A549 (cell line): ENCODE measurements around the gene INTS14. TPM values are rescaled to one million over a fixed set of nuclear protein-coding genes. Genes with fewer than 3 reads are reported as not detected.

ENCODE experiments used
- ATAC-seq, 2 experiments: fragments of 200-7000 bp in 1 of 2; fragments of >200 bp in 1 of 2; cut with Nextera tagmentation in 1 of 2; cut with Tn5 transposase in 1 of 2; 3 replicates each; pipeline versions ENCODE4 v1.8.0 to v1.9.1; 2018 to 2020; ENCODE audit warnings: mild to moderate bottlenecking in 1 of 2, moderate library complexity in 1 of 2
- CTCF ChIA-PET: fragments of 300-600 bp; sonication (Branson Sonifier 250); formaldehyde crosslinking; extraction: SDS; loops from one replicate; lab custom pipeline; 2021; ENCODE audit warnings: antibody characterized with exemption, inconsistent platforms; lab: Yijun Ruan, JAX
- POLR2A ChIA-PET: fragments of 350-600 bp; formaldehyde crosslinking; extraction: SDS; loops from one replicate; lab custom pipeline; 2021; ENCODE audit warnings: antibody characterized with exemption, inconsistent platforms; lab: Yijun Ruan, JAX
- DNase-seq, 2 experiments: peaks; one replicate each; pipeline versions ENCODE4 v3.0.0 to v3.0.0-alpha.2; 2011 to 2016; ENCODE audit warnings: low read depth in 1 of 2, low spot score in 1 of 2
- FAIRE-seq: peaks from 2 replicates; lab custom pipeline; 2011; peaks lifted over from hg19 to GRCh38; lab: Jason Lieb, UNC
- H3K27ac ChIP-seq, 2 experiments: fragments of >200 bp; sonication (Bioruptor Twin); formaldehyde crosslinking; 3 replicates each; pipeline ENCODE4 v1.5.1; 2016 to 2017
- H3K4me1 ChIP-seq: fragments of >200 bp; sonication (Bioruptor Twin); formaldehyde crosslinking; 3 replicates; pipeline ENCODE4 v1.6.1; 2016
- H3K4me2 ChIP-seq: fragments of >200 bp; sonication (Bioruptor Twin); formaldehyde crosslinking; 3 replicates; pipeline ENCODE4 v1.6.1; 2016
- H3K4me3 ChIP-seq: fragments of >200 bp; sonication (Bioruptor Twin); formaldehyde crosslinking; 3 replicates; pipeline ENCODE4 v1.5.1; 2016
- H3K9me3 ChIP-seq: fragments of >200 bp; sonication (Bioruptor Twin); formaldehyde crosslinking; 3 replicates; pipeline ENCODE4 v1.6.1; 2016
- EHF ChIP-seq: fragments of 250-450 bp; sonication (Bioruptor Pico); IDR thresholded peaks from 2 replicates; pipeline ENCODE4 v1.5.0; 2020; ENCODE audit warnings: mild to moderate bottlenecking
- EHMT2 ChIP-seq: fragments of 200-600 bp; sonication (generic); IDR thresholded peaks from 2 replicates; pipeline ENCODE4 v1.6.1; 2016; ENCODE audit warnings: antibody characterized with exemption, low read depth, mild to moderate bottlenecking, moderate library complexity
- EP300 ChIP-seq, 2 experiments: fragments of >200 bp; sonication (Bioruptor Twin); formaldehyde crosslinking; IDR thresholded peaks; 2 replicates in 1 of 2; 3 replicates in 1 of 2; pipeline ENCODE4 v1.6.1; 2016 to 2017
- ESRRA ChIP-seq: fragments of 150-350 bp; IDR thresholded peaks from 2 replicates; pipeline ENCODE4 v1.6.1; 2014; ENCODE audit warnings: mild to moderate bottlenecking, low read length, borderline replicate concordance
- FOSB ChIP-seq: fragments of 250-450 bp; sonication (Bioruptor Pico); IDR thresholded peaks from 2 replicates; pipeline ENCODE4 v1.5.0; 2020; ENCODE audit warnings: mild to moderate bottlenecking, moderate library complexity
- GATA3 ChIP-seq: IDR thresholded peaks from 2 replicates; pipeline ENCODE4 v1.6.1; 2012; ENCODE audit warnings: borderline replicate concordance
- HDAC2 ChIP-seq: fragments of 200-600 bp; sonication (generic); IDR thresholded peaks from 2 replicates; pipeline ENCODE4 v1.6.1; 2016
- HOXA7 ChIP-seq: fragments of 250-450 bp; sonication (Bioruptor Pico); IDR thresholded peaks from 2 replicates; pipeline ENCODE4 v1.5.0; 2020; ENCODE audit warnings: mild to moderate bottlenecking, moderate library complexity
- HOXB5 ChIP-seq: fragments of 250-450 bp; sonication (Bioruptor Pico); IDR thresholded peaks from 2 replicates; pipeline ENCODE4 v1.5.0; 2020; ENCODE audit warnings: mild to moderate bottlenecking, moderate library complexity
- JUNB ChIP-seq: fragments of >200 bp; sonication (Bioruptor Twin); formaldehyde crosslinking; IDR thresholded peaks from 2 replicates; pipeline ENCODE4 v1.6.1; 2016
- MAFK ChIP-seq: fragments of 450-650 bp; IDR thresholded peaks from 2 replicates; pipeline ENCODE4 v1.6.1; 2014; ENCODE audit not compliant: partially characterized antibody
- MYC ChIP-seq: IDR thresholded peaks from 2 replicates; pipeline ENCODE4 v1.6.1; 2012; ENCODE audit warnings: mild to moderate bottlenecking, inconsistent platforms, low read length, improper control_type of control experiment, borderline replicate concordance
- PHF8 ChIP-seq: fragments of 200-600 bp; sonication (generic); IDR thresholded peaks from 2 replicates; pipeline ENCODE4 v1.6.1; 2016; ENCODE audit warnings: low read depth, mild to moderate bottlenecking, antibody characterized with exemption, moderate library complexity, borderline replicate concordance
- POLR2AphosphoS2 ChIP-seq: conservative IDR thresholded peaks from 2 replicates; pipeline ENCODE4 v1.6.1; 2012; ENCODE audit warnings: low read length, improper control_type of control experiment, inconsistent platforms
- RAD21 ChIP-seq, 2 experiments: fragments of >200 bp in 1 of 2; sonication (Bioruptor Twin) in 1 of 2; formaldehyde crosslinking in 1 of 2; IDR thresholded peaks in 1 of 2; conservative IDR thresholded peaks in 1 of 2; 2 replicates in 1 of 2; 3 replicates in 1 of 2; pipeline ENCODE4 v1.6.1; 2012 to 2018; ENCODE audit warnings: inconsistent platforms in 1 of 2
- RFX5 ChIP-seq: fragments of 450-650 bp; IDR thresholded peaks from 2 replicates; pipeline ENCODE4 v1.7.1; 2014; ENCODE audit warnings: antibody characterized with exemption, mild to moderate bottlenecking, moderate library complexity
- SREBF2 ChIP-seq: fragments of 450-650 bp; IDR thresholded peaks from 2 replicates; pipeline ENCODE4 v1.6.1; 2014; ENCODE audit warnings: mild to moderate bottlenecking, moderate library complexity
- ZFP36 ChIP-seq: fragments of 450-650 bp; IDR thresholded peaks from 2 replicates; pipeline ENCODE4 v1.6.1; 2014; ENCODE audit warnings: borderline replicate concordance; ENCODE audit not compliant: partially characterized antibody
- ZSCAN20 ChIP-seq: fragments of 250-450 bp; sonication (Bioruptor Pico); IDR thresholded peaks from 2 replicates; pipeline ENCODE4 v1.8.0; 2022; ENCODE audit warnings: mild to moderate bottlenecking, moderate library complexity
- WGBS: methylation state at CpG from one replicate; pipeline ENCODE4 v1.1.6; 2017; ENCODE audit errors: missing lambda C conversion rate; 5-methylcytosine and 5-hydroxymethylcytosine counted together
- polyA plus RNA-seq, 4 experiments: library from polyadenylated mRNA; depleted of rRNA in 3 of 4; stranded (reverse); fragments of >200 nt; fragmentation: RNase III in 1 of 4; extraction: RNeasy Plus Mini Kit Qiagen cat#74134 plus additional on column Dnase treatment in 1 of 4; gene quantifications; 2 replicates in 3 of 4; 3 replicates in 1 of 4; pipeline ENCODE4 v1.2.3, GENCODE V29; 2011 to 2017
- TF ChIP-seq, protein P1 (sequence below): fragments of >200 bp; sonication (Bioruptor Twin); formaldehyde crosslinking; IDR thresholded peaks from 3 replicates; pipeline ENCODE4 v1.6.1; 2016
- TF ChIP-seq, protein P2 (sequence below): IDR thresholded peaks from 2 replicates; pipeline ENCODE4 v1.6.1; 2012
- TF ChIP-seq, protein P3 (sequence below): fragments of 250-450 bp; sonication (Bioruptor Pico); IDR thresholded peaks from 2 replicates; pipeline ENCODE4 v1.5.0; 2020; ENCODE audit warnings: low read depth, mild to moderate bottlenecking, moderate library complexity
- TF ChIP-seq, protein P4 (sequence below): fragments of 150-350 bp; IDR thresholded peaks from 2 replicates; pipeline ENCODE4 v1.6.1; 2014; ENCODE audit warnings: low read depth, mild to moderate bottlenecking, low read length

The INTS14 gene
- polyA plus RNA-seq, 2 of the 4 experiments (the other 2 are of a cell fraction): 38.1 to 82.1 TPM

DNA sequence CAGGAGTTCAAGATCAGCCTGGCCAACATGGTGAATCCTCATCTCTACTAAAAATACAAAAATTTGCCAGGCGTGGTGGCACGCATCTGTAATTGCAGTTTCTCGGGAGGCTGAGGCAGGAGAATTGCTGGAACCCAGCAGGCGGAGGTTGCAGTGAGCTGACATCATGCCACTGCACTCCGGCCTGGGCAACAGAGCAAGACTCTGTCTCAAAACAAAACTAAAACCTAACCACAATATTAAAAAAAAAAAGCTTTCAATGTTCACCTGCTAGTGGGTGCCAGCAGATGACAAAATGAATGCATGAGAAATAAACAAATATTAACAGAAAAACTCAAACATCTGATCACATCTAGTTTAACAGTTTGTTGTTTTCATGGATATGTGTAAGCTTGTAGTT lies 19.8 kb upstream of the INTS14 start:
- no peak for TF ChIP-seq EHMT2
- TF ChIP-seq, protein P1, sequence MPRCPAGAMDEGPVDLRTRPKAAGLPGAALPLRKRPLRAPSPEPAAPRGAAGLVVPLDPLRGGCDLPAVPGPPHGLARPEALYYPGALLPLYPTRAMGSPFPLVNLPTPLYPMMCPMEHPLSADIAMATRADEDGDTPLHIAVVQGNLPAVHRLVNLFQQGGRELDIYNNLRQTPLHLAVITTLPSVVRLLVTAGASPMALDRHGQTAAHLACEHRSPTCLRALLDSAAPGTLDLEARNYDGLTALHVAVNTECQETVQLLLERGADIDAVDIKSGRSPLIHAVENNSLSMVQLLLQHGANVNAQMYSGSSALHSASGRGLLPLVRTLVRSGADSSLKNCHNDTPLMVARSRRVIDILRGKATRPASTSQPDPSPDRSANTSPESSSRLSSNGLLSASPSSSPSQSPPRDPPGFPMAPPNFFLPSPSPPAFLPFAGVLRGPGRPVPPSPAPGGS: no peak
- no peak for TF ChIP-seq POLR2AphosphoS2
- no peak for TF ChIP-seq PHF8
- no peak for TF ChIP-seq HDAC2
- TF ChIP-seq ZFP36: no peak
- TF ChIP-seq RAD21 (conservative IDR thresholded peaks at IDR 0.05 in 1 of 2, IDR thresholded peaks at IDR 0.05 in 1 of 2): no peak
- TF ChIP-seq RFX5: no peak
- TF ChIP-seq MYC: no peak
- no peak for TF ChIP-seq JUNB
- TF ChIP-seq EP300 (IDR thresholded peaks at IDR 0.05): no peak
- TF ChIP-seq HOXA7 (CRISPR knock-in tag): no peak
- TF ChIP-seq, all 56 proteins: peak for 0
- CTCF ChIA-PET: interaction anchor here (0.9 to 3.2 kb wide), 6 partner anchors 10 to 220 kb away, joined by 3 to 14 read pairs (median 3); partner anchors contain the start of gene INTS14
- Histone ChIP-seq H3K9me3 (no peaks in the 10 kb centered on the region), H3K4me3 (no peak overlapping the region), H3K4me2 (no peak overlapping the region), H3K27ac (no peak overlapping the region), H3K4me1 (peaks cover 12% of the 10 kb centered on the region)
- ATAC-seq: no peak
- FAIRE-seq: no peak
- POLR2A ChIA-PET: interaction anchor here (1.1 kb wide), 1 partner anchor 20 kb away, joined by 3 read pairs; the partner anchor contains the start of gene INTS14
- 93% methylated on average over 5 of the region's 5 CpGs for WGBS
- DNase-seq: no peak

DNA sequence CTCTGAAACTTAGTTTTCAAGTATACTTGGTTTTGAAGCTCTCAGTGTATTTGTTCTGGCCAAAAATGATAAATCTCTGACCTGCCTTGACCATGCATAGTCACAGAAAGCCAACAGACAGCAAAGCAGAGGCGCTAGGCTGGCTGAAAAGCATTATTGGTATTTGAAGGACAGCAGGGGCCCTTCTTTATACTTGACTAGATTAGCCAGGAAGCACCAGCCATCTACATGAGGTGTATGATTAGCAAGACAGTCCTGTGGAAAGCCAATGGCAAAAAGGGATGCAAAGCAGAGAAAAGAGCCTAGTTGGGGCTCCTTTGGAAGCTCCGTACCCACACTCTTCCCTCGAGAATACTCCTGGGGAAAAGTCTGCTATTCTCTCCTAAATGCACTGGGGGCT lies 18.6 kb upstream of the INTS14 start:
- ATAC-seq: no peak
- Histone ChIP-seq H3K4me3 (no peak overlapping the region), H3K27ac (no peak overlapping the region), H3K4me2 (no peak overlapping the region), H3K4me1 (peaks cover 8% of the 10 kb centered on the region), H3K9me3 (no peaks in the 10 kb centered on the region)
- ChIA-PET POLR2A (no interaction called here), CTCF (interaction anchor here (1.0 to 9.8 kb wide), 11 partner anchors 7 to 240 kb away, joined by 3 to 106 read pairs (median 4); partner anchors contain the start of genes INTS14 and RAB11A)
- 69% methylated on average over 3 of the region's 3 CpGs for WGBS
- TF ChIP-seq EHF (CRISPR knock-in tag): no peak
- TF ChIP-seq ESRRA: no peak
- no peak for TF ChIP-seq FOSB (CRISPR knock-in tag)
- no peak for TF ChIP-seq EHMT2
- TF ChIP-seq, protein P2, sequence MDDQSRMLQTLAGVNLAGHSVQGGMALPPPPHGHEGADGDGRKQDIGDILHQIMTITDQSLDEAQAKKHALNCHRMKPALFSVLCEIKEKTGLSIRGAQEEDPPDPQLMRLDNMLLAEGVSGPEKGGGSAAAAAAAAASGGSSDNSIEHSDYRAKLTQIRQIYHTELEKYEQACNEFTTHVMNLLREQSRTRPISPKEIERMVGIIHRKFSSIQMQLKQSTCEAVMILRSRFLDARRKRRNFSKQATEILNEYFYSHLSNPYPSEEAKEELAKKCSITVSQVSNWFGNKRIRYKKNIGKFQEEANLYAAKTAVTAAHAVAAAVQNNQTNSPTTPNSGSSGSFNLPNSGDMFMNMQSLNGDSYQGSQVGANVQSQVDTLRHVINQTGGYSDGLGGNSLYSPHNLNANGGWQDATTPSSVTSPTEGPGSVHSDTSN: no peak
- no peak for TF ChIP-seq MAFK
- TF ChIP-seq SREBF2: no peak
- TF ChIP-seq, protein P3, sequence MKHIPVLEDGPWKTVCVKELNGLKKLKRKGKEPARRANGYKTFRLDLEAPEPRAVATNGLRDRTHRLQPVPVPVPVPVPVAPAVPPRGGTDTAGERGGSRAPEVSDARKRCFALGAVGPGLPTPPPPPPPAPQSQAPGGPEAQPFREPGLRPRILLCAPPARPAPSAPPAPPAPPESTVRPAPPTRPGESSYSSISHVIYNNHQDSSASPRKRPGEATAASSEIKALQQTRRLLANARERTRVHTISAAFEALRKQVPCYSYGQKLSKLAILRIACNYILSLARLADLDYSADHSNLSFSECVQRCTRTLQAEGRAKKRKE (CRISPR knock-in tag): no peak
- TF ChIP-seq, protein P4, sequence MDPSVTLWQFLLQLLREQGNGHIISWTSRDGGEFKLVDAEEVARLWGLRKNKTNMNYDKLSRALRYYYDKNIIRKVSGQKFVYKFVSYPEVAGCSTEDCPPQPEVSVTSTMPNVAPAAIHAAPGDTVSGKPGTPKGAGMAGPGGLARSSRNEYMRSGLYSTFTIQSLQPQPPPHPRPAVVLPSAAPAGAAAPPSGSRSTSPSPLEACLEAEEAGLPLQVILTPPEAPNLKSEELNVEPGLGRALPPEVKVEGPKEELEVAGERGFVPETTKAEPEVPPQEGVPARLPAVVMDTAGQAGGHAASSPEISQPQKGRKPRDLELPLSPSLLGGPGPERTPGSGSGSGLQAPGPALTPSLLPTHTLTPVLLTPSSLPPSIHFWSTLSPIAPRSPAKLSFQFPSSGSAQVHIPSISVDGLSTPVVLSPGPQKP: no peak
- TF ChIP-seq GATA3: no peak
- no peak for TF ChIP-seq RAD21 (conservative IDR thresholded peaks at IDR 0.05 in 1 of 2, IDR thresholded peaks at IDR 0.05 in 1 of 2)
- TF ChIP-seq ZSCAN20 (CRISPR knock-in tag): no peak
- TF ChIP-seq HOXB5: no peak
- FAIRE-seq: no peak
- no peak for DNase-seq
